Vagina (tissue), 2 donors: ENCODE results near the gene COX5B. TPM values are rescaled to one million over a fixed set of nuclear protein-coding genes. Genes with fewer than 3 reads are reported as not detected.

Source experiments
- DNase-seq, 2 donors: peaks; one replicate each; pipeline ENCODE4 v3.0.0-alpha.2; 2017; ENCODE audit errors: extremely low spot score in 2 of 2
- H3K27ac ChIP-seq: fragments of 200-600 bp; sonication (generic); one replicate; pipeline ENCODE4 v1.5.1; 2019
- H3K27me3 ChIP-seq: fragments of 200-600 bp; sonication (generic); one replicate; pipeline ENCODE4 v1.5.1; 2019
- H3K36me3 ChIP-seq, 2 donors: fragments of 200-600 bp; sonication (generic); one replicate each; pipeline ENCODE4 v1.5.1; 2017 to 2019
- H3K4me1 ChIP-seq: fragments of 200-600 bp; sonication (generic); one replicate; pipeline ENCODE4 v1.5.1; 2019
- H3K4me3 ChIP-seq, 2 donors: fragments of 200-600 bp; sonication (generic); 1 replicate in 1 of 2; 2 replicates in 1 of 2; pipeline ENCODE4 v1.5.1; 2016 to 2019
- H3K9me3 ChIP-seq: fragments of 200-600 bp; sonication (generic); one replicate; pipeline ENCODE4 v1.5.1; 2019
- POLR2A ChIP-seq, 2 donors: fragments of 450-650 bp; IDR thresholded peaks; one replicate each; pipeline ENCODE4 v1.6.1; 2017; ENCODE audit warnings: antibody characterized with exemption in 2 of 2, mild to moderate bottlenecking in 2 of 2, moderate library complexity in 2 of 2
- POLR2AphosphoS5 ChIP-seq, 2 donors: sonication (generic); formaldehyde crosslinking; IDR thresholded peaks; one replicate each; pipeline ENCODE4 v1.9.0; 2017; ENCODE audit warnings: antibody characterized with exemption in 2 of 2, mild to moderate bottlenecking in 2 of 2, low read depth in 1 of 2; ENCODE audit not compliant: insufficient read depth in 1 of 2
- intact Hi-C: fragments of 100-400 bp; cut with DNase I; formaldehyde crosslinking; loops from one replicate; pipeline ENCODE4 v1.15.1; 2023
- total RNA-seq: library from RNA; depleted of rRNA; stranded (reverse); fragments of >200 nt; gene quantifications from one replicate; pipeline ENCODE4 v1.2.3, GENCODE V29; 2016
- TF ChIP-seq, protein P1 (sequence below), 3 experiments: fragments of 450-650 bp in 2 of 3; fragments of 200-600 bp in 1 of 3; sonication (generic) in 1 of 3; IDR thresholded peaks; one replicate each; pipeline ENCODE4 v1.5.1; 2017 to 2019; ENCODE audit warnings: antibody characterized with exemption in 3 of 3, mild to moderate bottlenecking in 2 of 3, moderate library complexity in 2 of 3

Gene COX5B
- total RNA-seq, 1 donor from 2014 or later, result 481 TPM

DNA sequence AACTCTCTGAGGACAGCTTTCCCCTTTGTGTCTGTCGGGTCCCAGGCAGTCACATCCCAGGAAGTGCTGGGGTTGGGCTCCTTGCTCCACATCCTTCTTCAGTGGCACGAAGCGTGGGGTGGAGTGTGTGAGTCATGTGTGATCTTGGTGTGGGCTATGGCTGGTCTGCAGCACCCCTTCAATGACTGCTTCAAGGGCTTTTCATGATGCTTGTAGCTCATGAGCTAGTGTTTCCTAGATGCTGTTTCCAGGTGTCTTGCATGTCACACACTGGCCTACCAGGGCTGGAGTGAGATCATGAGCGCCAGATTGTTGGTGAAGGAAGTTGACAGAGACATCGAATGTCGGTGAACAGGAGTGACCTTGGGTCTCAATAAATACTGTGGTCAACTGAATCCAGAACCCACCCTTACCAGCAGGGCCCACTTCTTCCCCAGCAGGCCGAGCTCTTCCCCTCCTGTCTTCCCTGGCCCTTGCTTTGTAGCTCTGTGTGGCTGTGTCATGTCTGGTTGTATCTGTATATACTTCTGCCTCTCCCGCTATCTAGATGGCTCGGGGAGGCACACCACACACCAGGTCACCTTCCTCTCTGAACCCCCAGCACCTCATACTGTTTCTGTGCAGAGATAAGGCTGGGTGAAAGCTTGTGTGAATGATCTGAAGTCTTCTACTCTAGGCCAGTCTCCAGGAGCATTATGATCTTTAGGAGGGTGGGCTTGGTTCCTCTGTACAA, 27.5 kb downstream of the COX5B start:
- Histone ChIP-seq H3K9me3 (no peaks in the 10 kb centered on the region), H3K36me3 (no peaks in the 10 kb centered on the region), H3K27ac (no peak overlapping the region), H3K4me3 (no peak overlapping the region), H3K4me1 (no peaks in the 10 kb centered on the region), H3K27me3 (no peaks in the 10 kb centered on the region)
- no peak for TF ChIP-seq POLR2A (IDR thresholded peaks at IDR 0.05)
- TF ChIP-seq, protein P1, sequence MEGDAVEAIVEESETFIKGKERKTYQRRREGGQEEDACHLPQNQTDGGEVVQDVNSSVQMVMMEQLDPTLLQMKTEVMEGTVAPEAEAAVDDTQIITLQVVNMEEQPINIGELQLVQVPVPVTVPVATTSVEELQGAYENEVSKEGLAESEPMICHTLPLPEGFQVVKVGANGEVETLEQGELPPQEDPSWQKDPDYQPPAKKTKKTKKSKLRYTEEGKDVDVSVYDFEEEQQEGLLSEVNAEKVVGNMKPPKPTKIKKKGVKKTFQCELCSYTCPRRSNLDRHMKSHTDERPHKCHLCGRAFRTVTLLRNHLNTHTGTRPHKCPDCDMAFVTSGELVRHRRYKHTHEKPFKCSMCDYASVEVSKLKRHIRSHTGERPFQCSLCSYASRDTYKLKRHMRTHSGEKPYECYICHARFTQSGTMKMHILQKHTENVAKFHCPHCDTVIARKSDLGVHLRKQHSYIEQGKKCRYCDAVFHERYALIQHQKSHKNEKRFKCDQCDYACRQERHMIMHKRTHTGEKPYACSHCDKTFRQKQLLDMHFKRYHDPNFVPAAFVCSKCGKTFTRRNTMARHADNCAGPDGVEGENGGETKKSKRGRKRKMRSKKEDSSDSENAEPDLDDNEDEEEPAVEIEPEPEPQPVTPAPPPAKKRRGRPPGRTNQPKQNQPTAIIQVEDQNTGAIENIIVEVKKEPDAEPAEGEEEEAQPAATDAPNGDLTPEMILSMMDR (IDR thresholded peaks at IDR 0.05), result no peak
- TF ChIP-seq POLR2AphosphoS5 (IDR thresholded peaks at IDR 0.05; ENCODE audit: insufficient read depth in 1 of 2, low read depth in 1 of 2), result no peak
- DNase-seq, result no peak
- intact Hi-C loops, result no loop called here

DNA sequence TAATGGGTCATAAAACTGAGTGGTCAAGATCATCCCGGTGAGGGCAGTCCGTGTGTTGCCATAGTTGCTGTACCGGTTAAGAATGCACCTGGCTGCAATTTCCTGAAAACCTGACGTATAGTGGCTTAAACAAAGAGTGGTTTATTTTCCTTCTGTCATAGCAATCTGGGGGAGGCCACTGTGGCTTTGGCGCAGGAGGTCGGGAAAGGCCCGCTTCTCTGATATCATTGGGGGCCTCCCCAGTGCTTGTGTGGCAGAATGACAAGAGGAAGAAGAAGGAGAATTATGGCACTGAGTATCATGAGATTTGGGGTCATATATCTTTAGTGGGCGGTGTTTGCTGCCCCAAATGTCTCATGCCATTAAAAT, 28.0 kb downstream of the COX5B start:
- intact Hi-C loops, result no loop called here
- DNase-seq, result no peak

DNA sequence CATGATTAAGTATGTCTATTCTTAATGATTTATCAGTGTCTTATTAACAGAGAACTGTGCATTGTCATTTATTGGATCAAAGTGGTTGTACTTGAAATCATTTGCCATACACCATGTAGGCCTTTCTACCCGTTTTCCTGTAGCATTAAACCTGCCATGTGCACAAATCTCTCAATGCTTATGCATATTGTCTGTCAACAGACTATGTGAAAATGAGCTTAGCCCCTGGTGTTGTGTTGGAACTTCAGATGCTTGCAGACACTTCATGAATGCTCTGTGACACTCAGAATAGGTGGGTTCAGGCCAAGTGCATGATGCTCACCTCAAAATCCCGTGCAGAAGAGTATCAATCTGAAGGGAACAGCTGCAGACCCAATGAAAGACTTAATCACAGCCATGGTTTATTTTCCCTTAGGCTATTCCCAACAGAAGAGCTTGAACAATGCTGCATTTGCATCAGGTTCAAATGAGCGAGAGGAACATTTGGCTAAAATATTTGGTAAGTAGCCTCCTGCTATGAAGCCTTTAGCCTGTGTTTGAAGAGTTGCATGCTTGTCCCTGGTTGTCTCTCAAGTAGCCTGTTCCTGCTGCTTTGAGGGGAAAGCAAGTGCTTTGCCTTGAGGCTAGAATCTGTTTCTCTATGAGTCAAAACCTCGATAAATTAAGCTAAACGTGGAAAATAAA, 29.7 kb downstream of the COX5B start:
- TF ChIP-seq, protein P1 (IDR thresholded peaks at IDR 0.05), result no peak
- TF ChIP-seq POLR2A (IDR thresholded peaks at IDR 0.05), result no peak
- TF ChIP-seq POLR2AphosphoS5 (IDR thresholded peaks at IDR 0.05; ENCODE audit: insufficient read depth in 1 of 2, low read depth in 1 of 2), result no peak
- Histone ChIP-seq H3K9me3 (no peaks in the 10 kb centered on the region), H3K4me3 (no peak overlapping the region), H3K27me3 (no peaks in the 10 kb centered on the region), H3K36me3 (no peaks in the 10 kb centered on the region), H3K4me1 (no peaks in the 10 kb centered on the region), H3K27ac (no peak overlapping the region)
- DNase-seq, result no peak
- intact Hi-C loops, result no loop called here

More for the DNA sequence above, 28.0 kb downstream of the COX5B start:
- H3K9me3 ChIP-seq, result no peaks in the 10 kb centered on the region
- no peak overlapping the region for H3K4me3 ChIP-seq
- no peak overlapping the region for H3K27ac ChIP-seq
- H3K36me3 ChIP-seq, result no peaks in the 10 kb centered on the region
- TF ChIP-seq, protein P1 (IDR thresholded peaks at IDR 0.05), result no peak
- TF ChIP-seq POLR2A (IDR thresholded peaks at IDR 0.05) (no peak), POLR2AphosphoS5 (IDR thresholded peaks at IDR 0.05; ENCODE audit: insufficient read depth in 1 of 2, low read depth in 1 of 2) (no peak)
- H3K4me1 ChIP-seq, result no peaks in the 10 kb centered on the region
- no peaks in the 10 kb centered on the region for H3K27me3 ChIP-seq

DNA sequence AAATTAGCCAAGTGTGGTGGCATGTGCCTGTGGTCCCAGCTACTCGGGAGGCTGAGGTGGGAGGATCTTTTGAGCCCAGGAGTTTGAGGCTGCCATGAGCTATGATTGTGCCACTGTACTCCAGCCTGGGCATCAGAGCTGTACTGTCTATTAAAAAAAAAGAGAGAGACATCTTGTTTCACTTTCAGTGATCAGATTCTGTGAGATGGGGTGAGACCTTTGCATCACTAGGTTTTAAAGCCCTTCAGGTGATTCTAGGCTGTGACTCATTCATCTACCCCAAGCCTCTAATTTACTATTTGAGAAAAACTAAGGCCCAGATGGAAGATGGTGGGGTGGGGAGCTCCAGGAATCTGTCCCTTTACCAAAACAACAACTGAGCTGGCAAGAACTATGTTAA, 30.8 kb downstream of the COX5B start:
- Histone ChIP-seq H3K9me3 (no peaks in the 10 kb centered on the region), H3K4me1 (no peaks in the 10 kb centered on the region), H3K27ac (no peak overlapping the region), H3K27me3 (no peaks in the 10 kb centered on the region), H3K4me3 (no peak overlapping the region), H3K36me3 (no peaks in the 10 kb centered on the region)
- DNase-seq, result no peak
- no peak for TF ChIP-seq POLR2AphosphoS5 (IDR thresholded peaks at IDR 0.05; ENCODE audit: insufficient read depth in 1 of 2, low read depth in 1 of 2)
- TF ChIP-seq, protein P1 (IDR thresholded peaks at IDR 0.05), result no peak
- TF ChIP-seq POLR2A (IDR thresholded peaks at IDR 0.05), result no peak
- intact Hi-C loops, result no loop called here

DNA sequence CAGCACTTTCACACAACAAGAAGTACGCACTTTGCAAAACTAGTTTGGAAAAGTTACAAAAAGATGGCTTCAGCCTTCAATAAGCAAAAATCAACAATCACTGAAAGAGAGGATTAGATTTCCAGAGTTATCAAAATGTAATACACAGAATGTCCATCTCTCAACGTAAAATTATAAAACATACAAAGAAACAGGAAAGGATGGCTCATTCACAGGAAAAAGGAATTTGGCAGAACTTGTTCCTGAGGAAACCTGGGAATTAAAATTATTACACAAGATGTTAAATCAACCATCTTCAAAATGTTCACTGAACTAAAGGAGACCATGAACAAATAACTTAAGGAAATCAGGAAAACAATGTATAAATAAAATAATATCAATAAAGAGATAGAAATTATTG, 31.6 kb downstream of the COX5B start:
- H3K36me3 ChIP-seq, result no peaks in the 10 kb centered on the region
- DNase-seq, result no peak

More for the DNA sequence above, 31.6 kb downstream of the COX5B start:
- Histone ChIP-seq H3K4me3 (no peak overlapping the region), H3K9me3 (no peaks in the 10 kb centered on the region), H3K27me3 (no peaks in the 10 kb centered on the region), H3K27ac (no peak overlapping the region), H3K4me1 (no peaks in the 10 kb centered on the region)
- intact Hi-C loops, result no loop called here
- no peak for TF ChIP-seq POLR2AphosphoS5 (IDR thresholded peaks at IDR 0.05; ENCODE audit: insufficient read depth in 1 of 2, low read depth in 1 of 2)
- TF ChIP-seq, protein P1 (IDR thresholded peaks at IDR 0.05), result no peak
- TF ChIP-seq POLR2A (IDR thresholded peaks at IDR 0.05), result no peak
